Panc1 (cell line): ENCODE data around the gene ZSWIM7.

Experiments
- CTCF ChIP-seq: fragments of 450-650 bp; IDR thresholded peaks from 2 replicates; pipeline ENCODE4 v1.5.1; 2017; ENCODE audit warnings: mild to moderate bottlenecking
- POLR2AphosphoS5 ChIP-seq: IDR thresholded peaks from 2 replicates; pipeline ENCODE4 v1.6.1; 2012; ENCODE audit warnings: mild to moderate bottlenecking, low read depth, low read length, moderate library complexity
- SIN3A ChIP-seq: IDR thresholded peaks from 2 replicates; pipeline ENCODE4 v1.6.1; 2012; ENCODE audit warnings: low read depth, mild to moderate bottlenecking, low read length, moderate library complexity, borderline replicate concordance; ENCODE audit not compliant: insufficient read depth
- TCF7L2 ChIP-seq: IDR thresholded peaks from 2 replicates; pipeline ENCODE4 v1.6.1; 2011; ENCODE audit warnings: mild to moderate bottlenecking, low read depth, low read length, inconsistent platforms

- TF ChIP-seq CTCF (no peak), POLR2AphosphoS5 (no peak), SIN3A (no peak), TCF7L2 (no peak)
Measured at GRCh38 chr17:15971098-15971678, 28.3 kb downstream of the ZSWIM7 start.
